GM18868 (cell line): ENCODE measurements around the gene TMEM87A.
"Not testable (repeated sequence)": the region's sequence is repeated elsewhere in the genome, so short reads cannot be mapped to it uniquely, and the experiment has no call there.

Experiments used
- ATAC-seq: cut with Tn5 transposase; IDR thresholded peaks from one replicate; pipeline ENCODE4 v1.9.1; 2021; ENCODE audit warnings: mild to moderate bottlenecking, moderate library complexity; ENCODE audit not compliant: unreplicated experiment

Gene TMEM87A

GRCh38 chr15:42272939-42273899, at the start of gene TMEM87A, which contains the start of gene GANC:
Gene TMEM87A, minus strand, starts transcription at chr15:42273433. Its CDS starts 35 bp downstream, at chr15:42273398.
Gene GANC, plus strand, starts transcription at chr15:42273201. Its CDS starts 1,281 bp downstream, at chr15:42274482.
- ATAC-seq, result peak; percentile 91

GRCh38 chr15:42319206-42319605, 46.0 kb upstream of the TMEM87A start:
- ATAC-seq, result no peak

GRCh38 chr15:42316282-42316805, 43.1 kb upstream of the TMEM87A start:
- not testable (repeated sequence) for ATAC-seq

GRCh38 chr15:42315521-42315920, 42.3 kb upstream of the TMEM87A start:
- ATAC-seq, result no peak

- ATAC-seq, result no peak
These were observed 41.6 kb upstream of the TMEM87A start for GRCh38 chr15:42314818-42315217.

GRCh38 chr15:42313463-42313862, 40.2 kb upstream of the TMEM87A start:
- ATAC-seq, result no peak

GRCh38 chr15:42306681-42307080, 33.4 kb upstream of the TMEM87A start:
- no peak for ATAC-seq

GRCh38 chr15:42301004-42301403, 27.8 kb upstream of the TMEM87A start:
- not testable (repeated sequence) for ATAC-seq

- no peak for ATAC-seq
These were observed 15.9 kb upstream of the TMEM87A start for GRCh38 chr15:42289166-42289565.

GRCh38 chr15:42287931-42288330, 14.7 kb upstream of the TMEM87A start:
- ATAC-seq, result no peak

GRCh38 chr15:42286445-42287029, 13.3 kb upstream of the TMEM87A start:
- ATAC-seq, result no peak

- no peak for ATAC-seq
These were observed 11.8 kb upstream of the TMEM87A start for GRCh38 chr15:42285034-42285433.

GRCh38 chr15:42284551-42284950, 11.3 kb upstream of the TMEM87A start:
- ATAC-seq, result no peak

- no peak for ATAC-seq
These were observed 10.4 kb upstream of the TMEM87A start for GRCh38 chr15:42283671-42284070.

- ATAC-seq, result no peak
These were observed 9.7 kb upstream of the TMEM87A start for GRCh38 chr15:42282926-42283325.

GRCh38 chr15:42282344-42282743, 9.1 kb upstream of the TMEM87A start:
- no peak for ATAC-seq

GRCh38 chr15:42279234-42279723, 6.0 kb upstream of the TMEM87A start:
- ATAC-seq, result no peak

- ATAC-seq, result no peak
These were observed 3.5 kb upstream of the TMEM87A start for GRCh38 chr15:42276762-42277161.

- ATAC-seq, result no peak
These were observed 2.7 kb upstream of the TMEM87A start for GRCh38 chr15:42275780-42276391.

GRCh38 chr15:42274702-42274989, 1.4 kb upstream of the TMEM87A start:
- ATAC-seq, result no peak
